OCI-LY3 (cell line): ENCODE results near the gene PTPRCAP.
"Not testable (repeated sequence)": the region's sequence is repeated elsewhere in the genome, so short reads cannot be mapped to it uniquely, and the experiment has no call there.

Source experiments
- CTCF ChIP-seq: fragments of 200-600, 300-600 bp; sonication (generic); IDR thresholded peaks from 2 replicates; pipeline ENCODE4 v1.5.1; 2014; ENCODE audit warnings: antibody characterized with exemption, low read length, low read depth
- EZH2phosphoT487 ChIP-seq: fragments of 200-600 bp; shearing (Covaris generic); IDR thresholded peaks from 2 replicates; pipeline ENCODE4 v1.6.1; 2018; ENCODE audit warnings: antibody characterized with exemption, mixed run types, low read depth

- not testable (repeated sequence) for TF ChIP-seq CTCF, EZH2phosphoT487
Measured at GRCh38 chr11:67403085-67403484, 34.4 kb downstream of the PTPRCAP start.
